ENCODE measurements around the gene LTN1. TPM values are rescaled to one million over a fixed set of nuclear protein-coding genes. Genes with fewer than 3 reads are reported as not detected.

LTN1 gene, protein sequence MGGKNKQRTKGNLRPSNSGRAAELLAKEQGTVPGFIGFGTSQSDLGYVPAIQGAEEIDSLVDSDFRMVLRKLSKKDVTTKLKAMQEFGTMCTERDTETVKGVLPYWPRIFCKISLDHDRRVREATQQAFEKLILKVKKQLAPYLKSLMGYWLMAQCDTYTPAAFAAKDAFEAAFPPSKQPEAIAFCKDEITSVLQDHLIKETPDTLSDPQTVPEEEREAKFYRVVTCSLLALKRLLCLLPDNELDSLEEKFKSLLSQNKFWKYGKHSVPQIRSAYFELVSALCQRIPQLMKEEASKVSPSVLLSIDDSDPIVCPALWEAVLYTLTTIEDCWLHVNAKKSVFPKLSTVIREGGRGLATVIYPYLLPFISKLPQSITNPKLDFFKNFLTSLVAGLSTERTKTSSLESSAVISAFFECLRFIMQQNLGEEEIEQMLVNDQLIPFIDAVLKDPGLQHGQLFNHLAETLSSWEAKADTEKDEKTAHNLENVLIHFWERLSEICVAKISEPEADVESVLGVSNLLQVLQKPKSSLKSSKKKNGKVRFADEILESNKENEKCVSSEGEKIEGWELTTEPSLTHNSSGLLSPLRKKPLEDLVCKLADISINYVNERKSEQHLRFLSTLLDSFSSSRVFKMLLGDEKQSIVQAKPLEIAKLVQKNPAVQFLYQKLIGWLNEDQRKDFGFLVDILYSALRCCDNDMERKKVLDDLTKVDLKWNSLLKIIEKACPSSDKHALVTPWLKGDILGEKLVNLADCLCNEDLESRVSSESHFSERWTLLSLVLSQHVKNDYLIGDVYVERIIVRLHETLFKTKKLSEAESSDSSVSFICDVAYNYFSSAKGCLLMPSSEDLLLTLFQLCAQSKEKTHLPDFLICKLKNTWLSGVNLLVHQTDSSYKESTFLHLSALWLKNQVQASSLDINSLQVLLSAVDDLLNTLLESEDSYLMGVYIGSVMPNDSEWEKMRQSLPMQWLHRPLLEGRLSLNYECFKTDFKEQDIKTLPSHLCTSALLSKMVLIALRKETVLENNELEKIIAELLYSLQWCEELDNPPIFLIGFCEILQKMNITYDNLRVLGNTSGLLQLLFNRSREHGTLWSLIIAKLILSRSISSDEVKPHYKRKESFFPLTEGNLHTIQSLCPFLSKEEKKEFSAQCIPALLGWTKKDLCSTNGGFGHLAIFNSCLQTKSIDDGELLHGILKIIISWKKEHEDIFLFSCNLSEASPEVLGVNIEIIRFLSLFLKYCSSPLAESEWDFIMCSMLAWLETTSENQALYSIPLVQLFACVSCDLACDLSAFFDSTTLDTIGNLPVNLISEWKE (N-terminal part only)
- total RNA-seq = 10 to 100 TPM; 26.7 to 28.0 TPM

GRCh38 chr21:28992526-28993292, at the start of gene LTN1:
TSS of gene LTN1 (minus strand) at chr21:28992877. CDS start at chr21:28992805, 72 bp downstream.
- intact Hi-C loops (cut with micrococcal nuclease) = loop anchor here (2.0 kb wide), 2 partner anchors 32 to 80 kb away; partner anchors contain the start of genes CCT8 and USP16
- no peaks in the 10 kb centered on the region for H3K27me3 Mint-ChIP-seq
- H3K4me3 Mint-ChIP-seq = peak within 1 kb of the TSS; percentile 82
- no peak for TF ChIP-seq CTCF (IDR thresholded peaks at IDR 0.05)
- ChIA-PET POLR2A (interaction anchor here (0.7 to 3.8 kb wide), 15 partner anchors 10 to 155 kb away, joined by 3 to 30 read pairs (median 5); partner anchors contain the start of genes CCT8, RWDD2B and USP16), CTCF (interaction anchor here (0.8 to 1.6 kb wide), 5 partner anchors 10 to 157 kb away, joined by 3 to 4 read pairs (median 3); partner anchors contain the start of gene RWDD2B)
- peak within 1 kb of the TSS; percentile 92 for H3K27ac Mint-ChIP-seq
- H3K4me1 Mint-ChIP-seq (ENCODE audit: low read depth) = peaks cover 41% of the 10 kb centered on the region
- H3K36me3 Mint-ChIP-seq (ENCODE audit: low read depth) = peaks cover 12% of the 10 kb centered on the region
- H3K9me3 Mint-ChIP-seq = no peaks in the 10 kb centered on the region
- DNase-seq = peak; percentile 100
- peak; percentile 91 for ATAC-seq

- Mint-ChIP-seq H3K27me3 (no peaks in the 10 kb centered on the region), H3K9me3 (no peaks in the 10 kb centered on the region), H3K4me3 (no peak overlapping the region), H3K4me1 (ENCODE audit: low read depth) (peaks cover 4% of the 10 kb centered on the region), H3K36me3 (ENCODE audit: low read depth) (peaks cover 44% of the 10 kb centered on the region), H3K27ac (no peak overlapping the region)
- CTCF ChIA-PET = no interaction called here
- POLR2A ChIA-PET = interaction anchor here (0.5 to 1.7 kb wide), 3 partner anchors 12 to 142 kb away, joined by 3 to 4 read pairs (median 3); no protein-coding TSS in a partner anchor
- intact Hi-C loops (cut with micrococcal nuclease) = no loop called here
- no peak for TF ChIP-seq CTCF (IDR thresholded peaks at IDR 0.05)
- ATAC-seq (no peak), DNase-seq (no peak)
Observed at GRCh38 chr21:29034678-29035077, 42.0 kb upstream of the LTN1 start.

DNA sequence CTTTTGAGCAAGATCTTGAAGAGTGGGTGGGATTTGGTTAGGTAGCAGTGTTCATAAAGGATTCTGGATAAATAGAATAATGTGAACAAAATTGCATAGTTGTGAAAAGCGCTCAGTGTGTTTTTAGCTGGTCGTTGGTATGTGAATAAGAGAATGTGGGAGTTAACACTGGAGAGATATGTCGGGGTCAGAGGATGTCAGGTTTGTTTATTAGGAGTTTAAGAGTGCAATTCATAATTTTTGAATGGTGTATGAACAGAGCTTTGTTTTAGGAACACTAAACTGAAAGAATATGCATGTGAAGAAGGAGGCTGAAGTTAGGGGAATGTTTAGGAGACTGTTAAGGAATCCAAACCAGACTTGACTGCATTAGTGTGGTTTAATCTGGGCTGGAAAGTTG, 41.2 kb upstream of the LTN1 start:
- Mint-ChIP-seq H3K4me3 (no peak overlapping the region), H3K27ac (peak overlapping the region; percentile 30), H3K4me1 (ENCODE audit: low read depth) (peaks cover 9% of the 10 kb centered on the region), H3K36me3 (ENCODE audit: low read depth) (peaks cover 43% of the 10 kb centered on the region), H3K27me3 (no peaks in the 10 kb centered on the region), H3K9me3 (no peaks in the 10 kb centered on the region)
- ChIA-PET POLR2A (interaction anchor here (1.0 to 1.7 kb wide), 4 partner anchors 9 to 38 kb away, joined by 3 to 8 read pairs (median 4); partner anchors contain the start of gene USP16), CTCF (no interaction called here)
- DNase-seq (no peak), ATAC-seq (no peak)
- intact Hi-C loops (cut with micrococcal nuclease) = no loop called here
- TF ChIP-seq CTCF (IDR thresholded peaks at IDR 0.05) = no peak

DNA sequence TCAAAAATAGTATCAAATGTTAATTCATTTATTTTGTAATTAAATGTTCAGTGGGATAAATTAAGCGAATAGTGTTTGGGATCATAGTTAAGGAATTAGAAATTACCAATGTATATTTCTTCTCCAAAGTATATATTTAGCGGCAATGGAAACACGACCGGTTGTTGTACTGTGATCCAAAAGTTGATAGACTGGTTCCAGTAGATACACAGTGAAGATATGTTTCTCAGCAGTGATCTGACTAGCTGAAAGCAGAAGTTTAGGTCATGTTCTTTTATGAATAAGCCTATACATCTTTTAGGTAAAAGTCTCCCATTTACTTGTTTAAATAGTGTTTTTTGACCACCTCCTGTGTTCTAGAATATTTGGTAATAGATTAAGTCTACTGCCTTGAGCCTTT, 40.6 kb upstream of the LTN1 start:
- Mint-ChIP-seq H3K27me3 (no peaks in the 10 kb centered on the region), H3K27ac (peak overlapping the region; percentile 0), H3K4me1 (ENCODE audit: low read depth) (peaks cover 9% of the 10 kb centered on the region), H3K36me3 (ENCODE audit: low read depth) (peaks cover 40% of the 10 kb centered on the region), H3K9me3 (no peaks in the 10 kb centered on the region), H3K4me3 (no peak overlapping the region)
- ATAC-seq (no peak), DNase-seq (no peak)
- CTCF ChIA-PET = interaction anchor here (1.6 kb wide), 1 partner anchor 36 kb away, joined by 4 read pairs; no protein-coding TSS in a partner anchor
- POLR2A ChIA-PET = interaction anchor here (1.0 to 1.7 kb wide), 5 partner anchors 9 to 39 kb away, joined by 3 to 8 read pairs (median 4); partner anchors contain the start of gene USP16
- TF ChIP-seq CTCF (IDR thresholded peaks at IDR 0.05) = no peak
- intact Hi-C loops (cut with micrococcal nuclease) = no loop called here

All from activated CD8-positive, alpha-beta T cell treated with anti-CD3 and anti-CD28 coated beads for 36 hours (primary cell).